ENCODE measurements around the gene SERPINB11. TPM values are rescaled to one million over a fixed set of nuclear protein-coding genes. Genes with fewer than 3 reads are reported as not detected.
"Not testable (repeated sequence)": the region's sequence is repeated elsewhere in the genome, so short reads cannot be mapped to it uniquely, and the experiment has no call there.

Gene SERPINB11
- total RNA-seq, 2 experiments from 2014 or later: not detected

- intact Hi-C loops (cut with DNase I, micrococcal nuclease): no loop called here
- peaks cover 0 to 8% of the 10 kb centered on the region in 2 experiments for H3K9me3 ChIP-seq (ENCODE audit: control insufficient read depth in 1 of 2, insufficient read depth in 1 of 2, low read length in 2 of 2)
- H3K4me3 Mint-ChIP-seq: no peak overlapping the region
- no peak overlapping the region for H3K27ac ChIP-seq (ENCODE audit: low read depth in 1 of 2, low read length in 2 of 2)
- TF ChIP-seq, protein P1, sequence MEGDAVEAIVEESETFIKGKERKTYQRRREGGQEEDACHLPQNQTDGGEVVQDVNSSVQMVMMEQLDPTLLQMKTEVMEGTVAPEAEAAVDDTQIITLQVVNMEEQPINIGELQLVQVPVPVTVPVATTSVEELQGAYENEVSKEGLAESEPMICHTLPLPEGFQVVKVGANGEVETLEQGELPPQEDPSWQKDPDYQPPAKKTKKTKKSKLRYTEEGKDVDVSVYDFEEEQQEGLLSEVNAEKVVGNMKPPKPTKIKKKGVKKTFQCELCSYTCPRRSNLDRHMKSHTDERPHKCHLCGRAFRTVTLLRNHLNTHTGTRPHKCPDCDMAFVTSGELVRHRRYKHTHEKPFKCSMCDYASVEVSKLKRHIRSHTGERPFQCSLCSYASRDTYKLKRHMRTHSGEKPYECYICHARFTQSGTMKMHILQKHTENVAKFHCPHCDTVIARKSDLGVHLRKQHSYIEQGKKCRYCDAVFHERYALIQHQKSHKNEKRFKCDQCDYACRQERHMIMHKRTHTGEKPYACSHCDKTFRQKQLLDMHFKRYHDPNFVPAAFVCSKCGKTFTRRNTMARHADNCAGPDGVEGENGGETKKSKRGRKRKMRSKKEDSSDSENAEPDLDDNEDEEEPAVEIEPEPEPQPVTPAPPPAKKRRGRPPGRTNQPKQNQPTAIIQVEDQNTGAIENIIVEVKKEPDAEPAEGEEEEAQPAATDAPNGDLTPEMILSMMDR (IDR thresholded peaks at IDR 0.05): no peak
- CTCF ChIA-PET: no interaction called here
- H3K36me3 ChIP-seq (ENCODE audit: insufficient read depth, low read length): no peaks in the 10 kb centered on the region
- H3K27ac Mint-ChIP-seq: no peak overlapping the region
- peaks cover 10% of the 10 kb centered on the region for H3K9me3 Mint-ChIP-seq
- ATAC-seq (ENCODE audit: poor library complexity) (no peak), DNase-seq (no peak)
- H3K4me1 Mint-ChIP-seq (ENCODE audit: low read depth): no peaks in the 10 kb centered on the region
- no peaks in the 10 kb centered on the region for H3K27me3 Mint-ChIP-seq
- no peaks in the 10 kb centered on the region for H3K27me3 ChIP-seq (ENCODE audit: control insufficient read depth in 1 of 2, insufficient read depth in 2 of 2, low read length in 2 of 2)
- H3K4me1 ChIP-seq (ENCODE audit: insufficient read depth, low read length): no peaks in the 10 kb centered on the region
- no peak overlapping the region for H3K4me3 ChIP-seq (ENCODE audit: low read length)
- POLR2A ChIA-PET: no interaction called here
- H3K36me3 Mint-ChIP-seq (ENCODE audit: low read depth): no peaks in the 10 kb centered on the region
These were observed 54.8 kb downstream of the SERPINB11 start for GRCh38 chr18:63757541-63757940.

DNA sequence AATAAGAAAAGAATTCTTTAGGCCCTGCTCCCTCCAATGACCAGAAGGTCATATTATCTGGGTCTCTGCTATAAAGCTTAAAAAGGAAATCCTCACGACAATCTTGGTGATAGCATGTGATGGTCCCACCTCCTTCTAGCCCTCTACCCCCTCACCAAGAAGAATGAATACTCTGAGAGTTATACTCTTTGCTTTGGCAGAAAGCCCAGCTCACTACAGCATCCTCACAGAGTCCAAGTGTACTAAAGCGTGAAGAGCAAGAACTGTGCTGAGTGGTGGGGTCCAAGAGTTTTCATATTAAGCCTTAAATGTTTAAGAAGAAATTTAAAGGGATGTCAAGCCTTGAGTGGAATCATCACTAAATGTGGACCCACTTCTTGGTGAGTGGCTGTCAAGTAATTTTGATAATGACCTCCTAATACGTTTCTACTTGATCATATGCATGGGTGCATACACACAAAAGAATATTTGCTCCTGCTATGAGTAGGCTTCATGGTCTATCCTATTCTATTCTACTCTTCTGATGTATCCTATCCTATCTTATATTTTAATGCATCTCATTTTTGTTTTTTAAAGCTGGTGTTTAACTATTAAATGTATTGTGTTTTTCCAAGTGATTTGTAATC, 56.0 kb downstream of the SERPINB11 start:
- H3K36me3 ChIP-seq (ENCODE audit: insufficient read depth, low read length): no peaks in the 10 kb centered on the region
- Mint-ChIP-seq H3K27ac (no peak overlapping the region), H3K4me1 (ENCODE audit: low read depth) (no peaks in the 10 kb centered on the region), H3K4me3 (no peak overlapping the region), H3K9me3 (peaks cover 10% of the 10 kb centered on the region), H3K36me3 (ENCODE audit: low read depth) (no peaks in the 10 kb centered on the region), H3K27me3 (no peaks in the 10 kb centered on the region)
- TF ChIP-seq, protein P1 (IDR thresholded peaks at IDR 0.05): no peak
- DNase-seq (no peak), ATAC-seq (ENCODE audit: poor library complexity) (no peak)
- no peak overlapping the region for H3K27ac ChIP-seq (ENCODE audit: low read depth in 1 of 2, low read length in 2 of 2)
- POLR2A ChIA-PET: no interaction called here
- intact Hi-C loops (cut with DNase I, micrococcal nuclease): no loop called here
- H3K27me3 ChIP-seq (ENCODE audit: control insufficient read depth in 1 of 2, insufficient read depth in 2 of 2, low read length in 2 of 2): no peaks in the 10 kb centered on the region
- CTCF ChIA-PET: interaction anchor here (0.6 kb wide), 1 partner anchor 19 kb away, joined by 3 read pairs; no protein-coding TSS in a partner anchor
- peaks cover 0 to 8% of the 10 kb centered on the region in 2 experiments for H3K9me3 ChIP-seq (ENCODE audit: control insufficient read depth in 1 of 2, insufficient read depth in 1 of 2, low read length in 2 of 2)
- no peaks in the 10 kb centered on the region for H3K4me1 ChIP-seq (ENCODE audit: insufficient read depth, low read length)
- no peak overlapping the region for H3K4me3 ChIP-seq (ENCODE audit: low read length)

- H3K36me3 Mint-ChIP-seq (ENCODE audit: low read depth); H3K27me3 ChIP-seq (ENCODE audit: control insufficient read depth in 1 of 2, insufficient read depth in 2 of 2, low read length in 2 of 2); intact Hi-C loops (cut with DNase I, micrococcal nuclease); H3K27ac Mint-ChIP-seq; H3K4me1 ChIP-seq (ENCODE audit: insufficient read depth, low read length); H3K4me3 Mint-ChIP-seq; DNase-seq; H3K27me3 Mint-ChIP-seq; H3K4me1 Mint-ChIP-seq (ENCODE audit: low read depth); ATAC-seq (ENCODE audit: poor library complexity); H3K9me3 ChIP-seq (ENCODE audit: control insufficient read depth in 1 of 2, insufficient read depth in 1 of 2, low read length in 2 of 2); H3K4me3 ChIP-seq (ENCODE audit: low read length); H3K36me3 ChIP-seq (ENCODE audit: insufficient read depth, low read length); POLR2A ChIA-PET; CTCF ChIA-PET; H3K27ac ChIP-seq (ENCODE audit: low read depth in 1 of 2, low read length in 2 of 2): not testable (repeated sequence)
- H3K9me3 Mint-ChIP-seq: peaks cover 10% of the 10 kb centered on the region
These were observed 57.0 kb downstream of the SERPINB11 start for GRCh38 chr18:63759786-63760185.

DNA sequence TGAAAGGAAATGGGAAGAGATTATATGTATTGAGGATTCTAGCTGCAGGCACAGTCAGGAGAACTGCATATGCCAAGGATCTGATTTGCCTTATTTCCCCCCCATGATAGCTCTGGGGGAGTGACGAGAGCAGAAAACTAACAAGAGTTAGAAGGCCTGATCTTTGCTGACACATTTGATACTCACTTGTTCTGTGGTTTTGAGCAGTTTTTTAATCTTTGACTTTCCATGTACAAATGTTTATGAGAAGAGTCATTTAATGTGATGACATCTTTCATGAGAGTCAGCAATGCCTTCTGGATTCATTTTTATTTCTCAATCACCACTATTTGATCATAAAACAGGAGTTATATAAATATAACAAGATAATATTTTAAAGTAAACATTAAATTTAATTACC, 59.8 kb downstream of the SERPINB11 start:
- no peak for DNase-seq
- Histone ChIP-seq H3K27me3 (ENCODE audit: control insufficient read depth in 1 of 2, insufficient read depth in 2 of 2, low read length in 2 of 2) (no peaks in the 10 kb centered on the region), H3K27ac (ENCODE audit: low read depth in 1 of 2, low read length in 2 of 2) (no peak overlapping the region), H3K4me1 (ENCODE audit: insufficient read depth, low read length) (no peaks in the 10 kb centered on the region), H3K36me3 (ENCODE audit: insufficient read depth, low read length) (no peaks in the 10 kb centered on the region), H3K9me3 (ENCODE audit: control insufficient read depth in 1 of 2, insufficient read depth in 1 of 2, low read length in 2 of 2) (peaks cover 0 to 8% of the 10 kb centered on the region in 2 experiments), H3K4me3 (ENCODE audit: low read length) (no peak overlapping the region)
- Mint-ChIP-seq H3K9me3 (peaks cover 10% of the 10 kb centered on the region), H3K27ac (no peak overlapping the region), H3K4me1 (ENCODE audit: low read depth) (no peaks in the 10 kb centered on the region), H3K36me3 (ENCODE audit: low read depth) (no peaks in the 10 kb centered on the region), H3K4me3 (no peak overlapping the region), H3K27me3 (no peaks in the 10 kb centered on the region)
- TF ChIP-seq, protein P1 (IDR thresholded peaks at IDR 0.05): no peak
- ChIA-PET CTCF (no interaction called here), POLR2A (no interaction called here)
- intact Hi-C loops (cut with DNase I, micrococcal nuclease): no loop called here
- no peak for ATAC-seq (ENCODE audit: poor library complexity)

Data from CD4-positive, alpha-beta T cell (primary cell).